Omental fat pad (tissue), 4 donors: ENCODE measurements around the gene CDC42EP1. TPM values are rescaled to one million over a fixed set of nuclear protein-coding genes. Genes with fewer than 3 reads are reported as not detected.

Experiments
- ATAC-seq: fragments of 150-250 bp; one replicate; pipeline ENCODE4 v1.9.1; 2016; ENCODE audit warnings: mild to moderate bottlenecking, moderate library complexity; ENCODE audit not compliant: low FRiP score
- DNase-seq: peaks from one replicate; pipeline ENCODE4 v3.0.0-alpha.2; 2019; ENCODE audit warnings: low spot score
- small RNA-seq: library from RNA; depleted of rRNA; stranded (forward); fragments of <200 nt; gene quantifications from one replicate; pipeline ENCODE3, GENCODE V24; 2016
- total RNA-seq, 4 donors: library from RNA; depleted of rRNA; stranded (reverse); fragments of >200 nt; gene quantifications; one replicate each; pipeline ENCODE4 v1.1.0, GENCODE V29; 2016
- TF ChIP-seq, protein P1 (sequence below), 3 donors: fragments of 450-650 bp; IDR thresholded peaks; one replicate each; pipeline ENCODE4 v1.5.1; 2016 to 2017; ENCODE audit warnings: antibody characterized with exemption in 3 of 3, mild to moderate bottlenecking in 3 of 3, moderate library complexity in 2 of 3

CDC42EP1 gene
- total RNA-seq, 4 donors from 2014 or later = 33.1 to 63.0 (median 39.2) TPM

GRCh38 chr22:37610480-37611129, 50.3 kb downstream of the CDC42EP1 start:
- no peak for DNase-seq
- ATAC-seq = no peak
- TF ChIP-seq, protein P1, sequence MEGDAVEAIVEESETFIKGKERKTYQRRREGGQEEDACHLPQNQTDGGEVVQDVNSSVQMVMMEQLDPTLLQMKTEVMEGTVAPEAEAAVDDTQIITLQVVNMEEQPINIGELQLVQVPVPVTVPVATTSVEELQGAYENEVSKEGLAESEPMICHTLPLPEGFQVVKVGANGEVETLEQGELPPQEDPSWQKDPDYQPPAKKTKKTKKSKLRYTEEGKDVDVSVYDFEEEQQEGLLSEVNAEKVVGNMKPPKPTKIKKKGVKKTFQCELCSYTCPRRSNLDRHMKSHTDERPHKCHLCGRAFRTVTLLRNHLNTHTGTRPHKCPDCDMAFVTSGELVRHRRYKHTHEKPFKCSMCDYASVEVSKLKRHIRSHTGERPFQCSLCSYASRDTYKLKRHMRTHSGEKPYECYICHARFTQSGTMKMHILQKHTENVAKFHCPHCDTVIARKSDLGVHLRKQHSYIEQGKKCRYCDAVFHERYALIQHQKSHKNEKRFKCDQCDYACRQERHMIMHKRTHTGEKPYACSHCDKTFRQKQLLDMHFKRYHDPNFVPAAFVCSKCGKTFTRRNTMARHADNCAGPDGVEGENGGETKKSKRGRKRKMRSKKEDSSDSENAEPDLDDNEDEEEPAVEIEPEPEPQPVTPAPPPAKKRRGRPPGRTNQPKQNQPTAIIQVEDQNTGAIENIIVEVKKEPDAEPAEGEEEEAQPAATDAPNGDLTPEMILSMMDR (IDR thresholded peaks at IDR 0.05) = no peak

DNA sequence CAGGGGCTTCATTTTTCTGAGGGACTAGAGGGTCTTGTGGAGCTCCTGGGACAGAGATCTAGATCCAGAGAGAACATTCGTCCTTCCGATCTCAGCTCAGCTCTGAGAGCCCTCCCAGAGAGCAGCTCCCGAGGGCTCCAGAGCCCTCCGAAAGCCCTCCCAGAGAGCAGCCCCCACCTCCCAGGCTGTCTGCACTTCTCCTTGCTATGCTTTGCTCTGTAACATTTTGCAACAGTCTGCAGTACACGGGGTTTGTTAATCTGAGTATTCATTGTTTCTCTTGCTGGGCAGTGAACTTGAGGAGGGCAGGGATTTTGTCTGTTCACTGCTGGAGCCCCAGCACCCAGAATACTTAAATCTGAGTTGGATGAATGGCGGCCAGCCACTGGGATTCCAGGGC, 50.9 kb downstream of the CDC42EP1 start:
- no peak for ATAC-seq
- no peak for DNase-seq
- TF ChIP-seq, protein P1 (IDR thresholded peaks at IDR 0.05) = no peak

DNA sequence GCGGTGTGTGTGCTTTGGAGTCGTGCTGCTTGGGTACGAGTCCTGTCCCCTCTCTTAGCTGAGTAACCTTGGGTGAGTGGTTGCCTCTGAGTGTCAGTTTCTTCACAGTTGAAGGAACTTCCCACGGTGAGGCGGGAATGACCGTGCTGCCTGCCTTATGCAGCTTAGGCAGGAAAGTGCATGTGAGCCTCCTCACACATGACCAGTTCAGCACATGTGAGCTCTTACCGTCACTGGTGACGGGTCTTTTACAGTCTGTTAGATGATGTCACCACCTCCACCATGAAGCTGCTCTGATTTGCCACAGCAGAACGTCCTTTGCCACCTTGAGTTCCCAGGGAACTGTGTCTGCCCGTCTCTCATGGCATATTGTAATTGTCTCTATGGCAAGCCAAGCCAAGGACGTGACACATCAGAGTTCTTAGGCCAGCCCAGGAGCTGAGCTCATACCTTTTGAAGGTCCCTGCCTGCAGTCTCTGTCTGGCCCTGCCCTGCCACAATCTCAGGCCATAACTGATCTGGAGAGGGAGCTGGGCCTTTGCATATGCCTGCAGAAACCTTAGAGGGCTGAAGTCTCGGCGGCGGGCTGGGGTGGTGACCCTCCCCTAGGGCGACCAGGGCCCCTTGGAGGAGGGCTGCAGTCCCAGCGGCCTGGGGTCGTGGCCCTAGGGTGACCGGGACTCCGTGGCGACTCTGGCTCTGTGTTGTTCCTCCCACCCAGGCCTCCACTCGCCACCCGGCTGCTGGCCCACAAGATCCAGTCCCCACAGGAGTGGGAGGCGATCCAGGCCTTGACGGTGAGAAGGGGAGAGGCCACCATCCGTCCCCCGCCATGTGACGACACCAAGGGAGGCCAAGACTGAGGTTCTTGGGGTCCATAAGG, 56.2 kb downstream of the CDC42EP1 start:
- ATAC-seq (no peak), DNase-seq (no peak)
- TF ChIP-seq, protein P1 (IDR thresholded peaks at IDR 0.05) = no peak

DNA sequence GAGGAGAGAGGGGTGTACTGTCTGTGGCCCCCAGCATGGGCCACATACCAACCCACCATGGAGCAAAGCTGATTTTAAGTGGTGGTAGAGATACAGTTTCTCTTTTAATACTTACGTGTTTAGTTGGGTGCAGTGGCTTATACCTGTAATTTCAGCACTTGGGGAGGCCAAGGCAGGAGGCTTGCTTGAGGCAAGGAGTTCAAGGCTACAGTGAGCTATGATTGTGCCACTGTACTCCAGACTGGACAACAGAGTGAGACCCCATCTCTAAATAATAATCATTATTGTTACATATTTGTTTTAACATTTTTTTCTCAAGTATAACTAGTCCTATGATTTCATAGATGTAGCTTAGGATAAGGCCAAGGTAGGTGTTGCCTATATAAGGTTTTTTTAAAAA, 57.2 kb downstream of the CDC42EP1 start:
- DNase-seq = no peak
- no peak for ATAC-seq

DNA sequence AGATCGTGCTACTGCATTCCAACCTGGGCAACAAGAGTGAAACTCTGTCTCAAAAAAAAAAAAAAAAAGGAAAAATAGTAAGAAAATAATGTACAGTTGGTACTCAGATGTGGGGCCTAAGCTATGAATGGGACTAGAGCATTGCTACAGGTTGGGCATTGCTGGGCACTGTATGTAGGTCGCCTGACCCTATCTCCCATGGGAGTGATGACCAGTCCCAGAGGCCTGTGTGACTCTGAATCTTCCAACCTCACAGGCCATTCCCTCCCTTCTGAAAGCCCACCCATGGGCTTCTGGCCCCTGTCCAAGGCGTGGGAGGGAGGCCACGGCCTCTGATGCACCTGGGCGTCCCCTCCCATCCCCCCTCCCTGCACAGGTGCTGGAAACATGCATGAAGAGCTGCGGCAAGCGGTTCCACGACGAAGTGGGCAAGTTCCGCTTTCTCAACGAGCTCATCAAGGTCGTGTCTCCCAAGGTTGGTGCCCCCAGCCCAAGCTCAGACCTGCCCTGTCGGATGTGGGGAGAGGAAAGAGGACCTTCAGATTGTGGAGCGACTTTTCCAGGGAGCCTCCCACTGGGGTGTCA, 57.9 kb downstream of the CDC42EP1 start:
- TF ChIP-seq, protein P1 (IDR thresholded peaks at IDR 0.05) = no peak
- ATAC-seq (no peak), DNase-seq (no peak)

More for the DNA sequence above, 57.2 kb downstream of the CDC42EP1 start:
- TF ChIP-seq, protein P1 (IDR thresholded peaks at IDR 0.05) = no peak

- TF ChIP-seq, protein P1 (IDR thresholded peaks at IDR 0.05) = no peak
- DNase-seq (no peak), ATAC-seq (no peak)
These were observed 58.4 kb downstream of the CDC42EP1 start for GRCh38 chr22:37618674-37619073.

Small RNA genes within 50 kb of the gene (small RNA-seq; reads per million reads assigned to genes)
- gene RF00017 = not detected

Other genes with a start within 250 kb of the CDC42EP1 start
- gene ELFN2, start 133.0 kb upstream of the CDC42EP1 start, total RNA-seq = under 1 TPM in 1 of 4 donors, not detected in 3; 0.32 TPM
- 10 to 100 TPM; 16.0 to 64.2 (median 35.7) TPM for gene MFNG, start 74.1 kb upstream of the CDC42EP1 start, total RNA-seq
- gene CARD10, start 41.1 kb upstream of the CDC42EP1 start, total RNA-seq = 10 to 100 TPM in 1 of 4 donors, 1 to 10 TPM in 3; 2.5 to 18.8 (median 4.8) TPM
- gene LGALS2, start 19.6 kb downstream of the CDC42EP1 start, total RNA-seq = 10 to 100 TPM in 1 of 4 donors, 1 to 10 TPM in 2, not detected in 1; 1.8 to 13.6 (median 3.6) TPM
- 10 to 100 TPM; 28.7 to 50.7 (median 33.9) TPM for gene GGA1, start 48.4 kb downstream of the CDC42EP1 start, total RNA-seq
- gene SH3BP1, start 79.2 kb downstream of the CDC42EP1 start, total RNA-seq = 10 to 100 TPM in 1 of 4 donors, 1 to 10 TPM in 3; 3.6 to 11.5 (median 8.2) TPM
- 1 to 10 TPM; 3.8 to 5.4 (median 4.3) TPM for gene PDXP, start 98.2 kb downstream of the CDC42EP1 start, total RNA-seq
- 1,000 to 10,000 TPM; 1,558 to 2,934 (median 2,167) TPM for gene LGALS1, start 115.2 kb downstream of the CDC42EP1 start, total RNA-seq
- 10 to 100 TPM; 16.4 to 34.8 (median 21.4) TPM for gene NOL12, start 125.9 kb downstream of the CDC42EP1 start, total RNA-seq
- gene TRIOBP, start 136.6 kb downstream of the CDC42EP1 start, total RNA-seq = 100 to 1,000 TPM in 1 of 4 donors, 10 to 100 TPM in 3; 79.2 to 179 (median 82.8) TPM
- 10 to 100 TPM in 1 of 4 donors, 1 to 10 TPM in 3; 6.5 to 12.0 (median 8.9) TPM for gene GCAT, start 247.5 kb downstream of the CDC42EP1 start, total RNA-seq